HUDEP-2 (cell line): Measurements from ENCODE around the gene CPE.
"Not testable (repeated sequence)": the region's sequence is repeated elsewhere in the genome, so short reads cannot be mapped to it uniquely, and the experiment has no call there.

ENCODE experiments used
- DNase-seq, 76 experiments: peaks; one replicate each; lab custom pipeline; 2025; ENCODE audit not compliant: unreplicated experiment in 76 of 76; lab: John Stamatoyannopoulos, UW

CPE gene

GRCh38 chr4:165378745-165379677, at the start of gene CPE:
Gene CPE (plus strand): TSS chr4:165379008. CDS start chr4:165379222, 214 bp downstream.
- DNase-seq, result peak in 31 of 76 experiments; percentile 1 to 46 (median 16)

- no peak for DNase-seq
Observed at GRCh38 chr4:165330071-165330470, 48.7 kb upstream of the CPE start.

GRCh38 chr4:165330666-165331065, 48.1 kb upstream of the CPE start:
- DNase-seq, result no peak

- DNase-seq, result no peak
Observed at GRCh38 chr4:165331359-165331758, 47.4 kb upstream of the CPE start.

- no peak for DNase-seq
Observed at GRCh38 chr4:165331823-165332222, 47.0 kb upstream of the CPE start.

- DNase-seq, result no peak
Observed at GRCh38 chr4:165332502-165332901, 46.3 kb upstream of the CPE start.

GRCh38 chr4:165335163-165335703, 43.6 kb upstream of the CPE start:
- no peak for DNase-seq

GRCh38 chr4:165336743-165337142, 42.1 kb upstream of the CPE start:
- DNase-seq, result no peak

GRCh38 chr4:165342340-165342739, 36.5 kb upstream of the CPE start:
- DNase-seq, result not testable (repeated sequence)

GRCh38 chr4:165343353-165344191, 35.2 kb upstream of the CPE start:
- peak in 11 of 76 experiments; percentile 1 to 20 (median 9) for DNase-seq

GRCh38 chr4:165345666-165346417, 33.0 kb upstream of the CPE start:
- no peak for DNase-seq

- peak in 1 of 76 experiments; percentile 8 for DNase-seq
Observed at GRCh38 chr4:165347647-165348569, 30.9 kb upstream of the CPE start.

GRCh38 chr4:165351359-165352130, 27.3 kb upstream of the CPE start:
- DNase-seq, result no peak

- peak in 6 of 76 experiments; percentile 1 to 23 (median 7) for DNase-seq
Observed at GRCh38 chr4:165355900-165356300, 22.9 kb upstream of the CPE start.

- DNase-seq, result no peak
Observed at GRCh38 chr4:165359506-165359905, 19.3 kb upstream of the CPE start.

GRCh38 chr4:165360041-165360695, 18.6 kb upstream of the CPE start:
- no peak for DNase-seq

- DNase-seq, result no peak
Observed at GRCh38 chr4:165360985-165361670, 17.7 kb upstream of the CPE start.
